ENCODE results near the gene TRAPPC10.

DNA sequence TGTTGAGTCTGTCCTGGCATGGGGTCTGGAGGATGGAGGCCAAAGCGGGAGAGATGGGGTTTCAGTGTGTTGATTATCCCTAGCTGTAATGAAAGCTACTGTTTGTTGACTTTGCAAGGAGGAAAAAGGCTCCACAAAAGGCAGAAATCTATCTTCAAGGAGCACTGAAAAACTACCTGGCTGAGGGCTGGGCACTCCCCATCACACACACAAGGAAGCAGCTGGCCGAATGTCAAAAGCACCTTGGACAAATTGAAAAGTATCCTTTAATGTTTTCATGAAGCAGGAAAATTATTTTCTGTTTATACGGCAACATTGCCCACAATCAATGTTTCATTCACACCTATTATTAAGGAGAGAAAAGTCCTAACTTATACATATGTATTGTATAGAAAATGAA, 67.3 kb downstream of the TRAPPC10 start:
- TF ChIP-seq POLR2A (IDR thresholded peaks at IDR 0.05) (no peak), EP300 (IDR thresholded peaks at IDR 0.05) (no peak)
- TF ChIP-seq, protein P1, sequence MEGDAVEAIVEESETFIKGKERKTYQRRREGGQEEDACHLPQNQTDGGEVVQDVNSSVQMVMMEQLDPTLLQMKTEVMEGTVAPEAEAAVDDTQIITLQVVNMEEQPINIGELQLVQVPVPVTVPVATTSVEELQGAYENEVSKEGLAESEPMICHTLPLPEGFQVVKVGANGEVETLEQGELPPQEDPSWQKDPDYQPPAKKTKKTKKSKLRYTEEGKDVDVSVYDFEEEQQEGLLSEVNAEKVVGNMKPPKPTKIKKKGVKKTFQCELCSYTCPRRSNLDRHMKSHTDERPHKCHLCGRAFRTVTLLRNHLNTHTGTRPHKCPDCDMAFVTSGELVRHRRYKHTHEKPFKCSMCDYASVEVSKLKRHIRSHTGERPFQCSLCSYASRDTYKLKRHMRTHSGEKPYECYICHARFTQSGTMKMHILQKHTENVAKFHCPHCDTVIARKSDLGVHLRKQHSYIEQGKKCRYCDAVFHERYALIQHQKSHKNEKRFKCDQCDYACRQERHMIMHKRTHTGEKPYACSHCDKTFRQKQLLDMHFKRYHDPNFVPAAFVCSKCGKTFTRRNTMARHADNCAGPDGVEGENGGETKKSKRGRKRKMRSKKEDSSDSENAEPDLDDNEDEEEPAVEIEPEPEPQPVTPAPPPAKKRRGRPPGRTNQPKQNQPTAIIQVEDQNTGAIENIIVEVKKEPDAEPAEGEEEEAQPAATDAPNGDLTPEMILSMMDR (IDR thresholded peaks at IDR 0.05) = no peak
